ENCODE results near the gene PCDHGA12.
"Not testable (repeated sequence)": the region's sequence is repeated elsewhere in the genome, so short reads cannot be mapped to it uniquely, and the experiment has no call there.

The PCDHGA12 gene

GRCh38 chr5:141388661-141389060 lies 41.6 kb upstream of the PCDHGA12 start:
- TF ChIP-seq CTCF (IDR thresholded peaks at IDR 0.05): no peak
- no peak overlapping the region for H3K27ac ChIP-seq
- H3K4me1 ChIP-seq (ENCODE audit: control insufficient read depth in 1 of 2, insufficient read depth in 1 of 2, low read depth in 1 of 2, low read length in 1 of 2): no peaks in the 10 kb centered on the region
- no peaks in the 10 kb centered on the region for H3K36me3 ChIP-seq
- peaks cover 98% of the 10 kb centered on the region for H3K27me3 ChIP-seq
- no peak overlapping the region for H3K4me3 ChIP-seq (ENCODE audit: low read depth in 1 of 2, low read length in 1 of 2)
- peaks cover 21% of the 10 kb centered on the region for H3K9me3 ChIP-seq

DNA sequence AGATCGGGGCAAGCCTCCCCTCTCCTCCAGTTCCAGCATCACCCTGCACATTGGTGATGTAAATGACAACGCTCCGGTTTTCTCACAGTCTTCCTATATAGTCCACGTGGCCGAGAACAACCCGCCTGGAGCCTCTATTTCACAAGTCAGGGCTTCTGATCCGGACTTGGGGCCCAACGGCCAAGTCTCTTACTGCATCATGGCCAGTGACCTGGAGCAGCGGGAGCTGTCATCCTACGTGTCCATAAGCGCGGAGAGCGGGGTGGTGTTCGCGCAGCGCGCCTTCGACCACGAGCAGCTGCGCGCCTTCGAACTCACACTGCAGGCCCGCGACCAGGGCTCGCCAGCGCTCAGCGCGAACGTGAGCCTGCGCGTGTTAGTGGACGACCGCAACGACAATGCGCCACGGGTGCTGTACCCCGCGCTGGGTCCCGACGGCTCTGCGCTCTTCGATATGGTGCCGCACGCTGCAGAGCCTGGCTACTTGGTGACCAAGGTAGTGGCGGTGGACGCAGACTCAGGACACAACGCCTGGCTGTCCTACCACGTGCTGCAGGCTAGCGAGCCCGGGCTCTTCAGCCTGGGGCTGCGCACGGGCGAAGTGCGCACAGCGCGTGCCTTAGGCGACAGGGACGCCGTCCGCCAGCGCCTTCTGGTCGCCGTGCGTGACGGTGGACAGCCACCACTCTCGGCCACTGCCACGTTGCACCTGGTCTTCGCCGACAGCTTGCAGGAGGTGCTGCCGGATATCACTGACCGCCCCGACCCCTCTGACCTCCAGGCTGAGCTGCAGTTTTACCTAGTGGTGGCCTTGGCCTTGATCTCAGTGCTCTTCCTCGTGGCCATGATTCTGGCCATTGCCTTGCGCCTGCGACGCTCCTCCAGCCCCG lies 40.9 kb upstream of the PCDHGA12 start:
- Histone ChIP-seq H3K4me1 (ENCODE audit: control insufficient read depth in 1 of 2, insufficient read depth in 1 of 2, low read depth in 1 of 2, low read length in 1 of 2) (no peaks in the 10 kb centered on the region), H3K4me3 (ENCODE audit: low read depth in 1 of 2, low read length in 1 of 2) (no peak overlapping the region), H3K9me3 (peaks cover 26% of the 10 kb centered on the region), H3K36me3 (no peaks in the 10 kb centered on the region), H3K27ac (no peak overlapping the region), H3K27me3 (peaks cover 98% of the 10 kb centered on the region)
- no peak for TF ChIP-seq CTCF (IDR thresholded peaks at IDR 0.05)

GRCh38 chr5:141392429-141393198 lies 37.7 kb upstream of the PCDHGA12 start, which contains the start of gene PCDHGA8:
TSS of gene PCDHGA8 (plus strand) at chr5:141392633. CDS start at chr5:141392814, 181 bp downstream.
- Histone ChIP-seq H3K9me3 (peaks cover 26% of the 10 kb centered on the region), H3K36me3 (no peaks in the 10 kb centered on the region), H3K4me3 (ENCODE audit: low read depth in 1 of 2, low read length in 1 of 2) (no peak within 1 kb of the TSS)

DNA sequence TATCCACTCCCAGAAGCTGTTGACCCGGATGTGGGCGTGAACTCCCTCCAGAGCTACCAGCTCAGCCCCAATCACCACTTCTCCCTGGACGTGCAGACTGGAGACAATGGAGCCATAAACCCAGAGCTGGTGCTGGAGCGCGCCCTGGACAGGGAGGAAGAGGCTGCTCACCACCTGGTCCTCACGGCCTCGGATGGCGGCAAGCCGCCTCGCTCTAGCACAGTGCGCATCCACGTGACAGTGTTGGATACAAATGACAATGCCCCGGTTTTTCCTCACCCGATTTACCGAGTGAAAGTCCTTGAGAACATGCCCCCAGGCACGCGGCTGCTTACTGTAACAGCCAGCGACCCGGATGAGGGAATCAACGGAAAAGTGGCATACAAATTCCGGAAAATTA lies 37.0 kb upstream of the PCDHGA12 start:
- Histone ChIP-seq H3K4me1 (ENCODE audit: control insufficient read depth in 1 of 2, insufficient read depth in 1 of 2, low read depth in 1 of 2, low read length in 1 of 2) (no peaks in the 10 kb centered on the region), H3K27me3 (peaks cover 98% of the 10 kb centered on the region), H3K36me3 (no peaks in the 10 kb centered on the region), H3K4me3 (ENCODE audit: low read depth in 1 of 2, low read length in 1 of 2) (no peak overlapping the region), H3K27ac (no peak overlapping the region), H3K9me3 (peaks cover 26% of the 10 kb centered on the region)
- TF ChIP-seq CTCF (IDR thresholded peaks at IDR 0.05): no peak

More at GRCh38 chr5:141392429-141393198, 37.7 kb upstream of the PCDHGA12 start, which contains the start of gene PCDHGA8:
- Histone ChIP-seq H3K27ac (no peak within 1 kb of the TSS), H3K27me3 (peaks cover 98% of the 10 kb centered on the region), H3K4me1 (ENCODE audit: control insufficient read depth in 1 of 2, insufficient read depth in 1 of 2, low read depth in 1 of 2, low read length in 1 of 2) (no peaks in the 10 kb centered on the region)
- TF ChIP-seq CTCF (IDR thresholded peaks at IDR 0.05): no peak

DNA sequence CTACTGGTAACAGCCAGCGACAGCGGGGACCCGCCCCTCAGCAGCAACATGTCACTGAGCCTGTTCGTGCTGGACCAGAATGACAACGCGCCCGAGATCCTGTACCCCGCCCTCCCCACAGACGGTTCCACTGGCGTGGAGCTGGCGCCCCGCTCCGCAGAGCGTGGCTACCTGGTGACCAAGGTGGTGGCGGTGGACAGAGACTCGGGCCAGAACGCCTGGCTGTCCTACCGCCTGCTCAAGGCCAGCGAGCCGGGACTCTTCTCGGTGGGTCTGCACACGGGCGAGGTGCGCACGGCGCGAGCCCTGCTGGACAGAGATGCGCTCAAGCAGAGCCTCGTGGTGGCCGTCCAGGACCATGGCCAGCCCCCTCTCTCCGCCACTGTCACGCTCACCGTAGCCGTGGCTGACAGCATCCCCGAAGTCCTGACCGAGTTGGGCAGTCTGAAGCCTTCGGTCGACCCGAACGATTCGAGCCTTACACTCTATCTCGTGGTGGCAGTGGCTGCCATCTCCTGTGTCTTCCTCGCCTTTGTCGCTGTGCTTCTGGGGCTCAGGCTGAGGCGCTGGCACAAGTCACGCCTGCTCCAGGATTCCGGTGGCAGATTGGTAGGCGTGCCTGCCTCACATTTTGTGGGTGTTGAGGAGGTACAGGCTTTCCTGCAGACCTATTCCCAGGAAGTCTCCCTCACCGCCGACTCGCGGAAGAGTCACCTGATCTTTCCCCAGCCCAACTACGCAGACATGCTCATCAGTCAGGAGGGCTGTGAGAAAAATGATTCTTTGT lies 35.7 kb upstream of the PCDHGA12 start:
- not testable (repeated sequence) for H3K27ac ChIP-seq; H3K4me3 ChIP-seq (ENCODE audit: low read depth in 1 of 2, low read length in 1 of 2); H3K4me1 ChIP-seq (ENCODE audit: control insufficient read depth in 1 of 2, insufficient read depth in 1 of 2, low read depth in 1 of 2, low read length in 1 of 2); H3K36me3 ChIP-seq
- Histone ChIP-seq H3K27me3 (peaks cover 98% of the 10 kb centered on the region), H3K9me3 (peaks cover 26% of the 10 kb centered on the region)

- H3K27ac ChIP-seq; H3K4me3 ChIP-seq (ENCODE audit: low read depth in 1 of 2, low read length in 1 of 2); H3K36me3 ChIP-seq; H3K4me1 ChIP-seq (ENCODE audit: control insufficient read depth in 1 of 2, insufficient read depth in 1 of 2, low read depth in 1 of 2, low read length in 1 of 2): not testable (repeated sequence)
- H3K27me3 ChIP-seq: peaks cover 98% of the 10 kb centered on the region
- H3K9me3 ChIP-seq: peaks cover 24% of the 10 kb centered on the region
Measured at GRCh38 chr5:141397756-141398551, 32.4 kb upstream of the PCDHGA12 start, which contains the start of gene PCDHGB5. TSS of gene PCDHGB5 (plus strand) at chr5:141397947. CDS start at chr5:141398128, 181 bp downstream.
